H9 (cell line): Measurements from ENCODE around the gene MSI2. TPM values are rescaled to one million over a fixed set of nuclear protein-coding genes. Genes with fewer than 3 reads are reported as not detected.

Source experiments
- DNase-seq: peaks from one replicate; pipeline ENCODE4 v3.0.0-alpha.2; 2017
- H2AFZ ChIP-seq: one replicate; pipeline ENCODE4 v1.6.1; 2013; ENCODE audit warnings: mild to moderate bottlenecking, low read length, control low read depth, moderate library complexity
- H2AK5ac ChIP-seq: 2 replicates; pipeline ENCODE4 v1.6.1; 2013; ENCODE audit warnings: low read length, control low read depth, mixed read lengths; ENCODE audit not compliant: insufficient read length
- H2BK120ac ChIP-seq: one replicate; pipeline ENCODE4 v1.6.1; 2013; ENCODE audit warnings: low read depth, mild to moderate bottlenecking, low read length, control low read depth, inconsistent platforms; ENCODE audit not compliant: poor library complexity, severe bottlenecking
- H2BK12ac ChIP-seq: 2 replicates; pipeline ENCODE4 v1.6.1; 2013; ENCODE audit warnings: low read length, control low read depth, mixed read lengths, low read depth; ENCODE audit not compliant: insufficient read length
- H2BK15ac ChIP-seq: 2 replicates; pipeline ENCODE4 v1.6.1; 2013; ENCODE audit warnings: low read depth, low read length, control low read depth
- H2BK20ac ChIP-seq: one replicate; pipeline ENCODE4 v1.6.1; 2013; ENCODE audit warnings: low read depth, mild to moderate bottlenecking, low read length, control low read depth, inconsistent platforms; ENCODE audit not compliant: poor library complexity, severe bottlenecking
- H2BK5ac ChIP-seq: 2 replicates; pipeline ENCODE4 v1.6.1; 2013; ENCODE audit warnings: low read length, control low read depth, mixed read lengths; ENCODE audit not compliant: insufficient read length
- H3K14ac ChIP-seq: 2 replicates; pipeline ENCODE4 v1.6.1; 2013; ENCODE audit warnings: low read length, control low read depth; ENCODE audit not compliant: insufficient read depth
- H3K18ac ChIP-seq: 2 replicates; pipeline ENCODE4 v1.6.1; 2013; ENCODE audit warnings: low read depth, mild to moderate bottlenecking, mixed read lengths, low read length, control low read depth; ENCODE audit not compliant: insufficient read length
- H3K23ac ChIP-seq: 2 replicates; pipeline ENCODE4 v1.6.1; 2013; ENCODE audit warnings: low read length, control low read depth, mixed read lengths, low read depth; ENCODE audit not compliant: insufficient read length
- H3K23me2 ChIP-seq: 2 replicates; pipeline ENCODE4 v1.6.1; 2013; ENCODE audit warnings: low read depth, mild to moderate bottlenecking, mixed read lengths, low read length, control low read depth; ENCODE audit not compliant: insufficient read length, poor library complexity, severe bottlenecking
- H3K27ac ChIP-seq: 2 replicates; pipeline ENCODE4 v1.5.1; 2013; ENCODE audit warnings: low read length, control low read depth, mixed read lengths, low read depth; ENCODE audit not compliant: insufficient read length
- H3K27me3 ChIP-seq: 2 replicates; pipeline ENCODE4 v1.6.1; 2013; ENCODE audit warnings: low read length, control low read depth, inconsistent platforms; ENCODE audit not compliant: insufficient read depth
- H3K4ac ChIP-seq: 2 replicates; pipeline ENCODE4 v1.6.1; 2013; ENCODE audit warnings: low read depth, mild to moderate bottlenecking, control low read depth, inconsistent platforms, low read length, moderate library complexity
- H3K4me1 ChIP-seq: 2 replicates; pipeline ENCODE4 v1.6.1; 2013; ENCODE audit warnings: low read length, control low read depth, inconsistent platforms; ENCODE audit not compliant: insufficient read depth
- H3K4me2 ChIP-seq: 2 replicates; pipeline ENCODE4 v1.6.1; 2013; ENCODE audit warnings: low read length, control low read depth, mixed read lengths; ENCODE audit not compliant: insufficient read length, insufficient read depth
- H3K56ac ChIP-seq: 2 replicates; pipeline ENCODE4 v1.6.1; 2013; ENCODE audit warnings: low read depth, mild to moderate bottlenecking, mixed read lengths, low read length, control low read depth; ENCODE audit not compliant: insufficient read length
- H3K79me1 ChIP-seq: 2 replicates; pipeline ENCODE4 v1.6.1; 2013; ENCODE audit warnings: low read depth, mild to moderate bottlenecking, moderate library complexity, low read length, control low read depth, inconsistent platforms; ENCODE audit not compliant: insufficient read depth, poor library complexity, severe bottlenecking
- H3K79me2 ChIP-seq: 2 replicates; pipeline ENCODE4 v1.6.1; 2013; ENCODE audit warnings: low read length, control low read depth, inconsistent platforms; ENCODE audit not compliant: insufficient read depth
- H3K9ac ChIP-seq: 2 replicates; pipeline ENCODE4 v1.6.1; 2013; ENCODE audit warnings: low read length, control low read depth, mixed read lengths; ENCODE audit not compliant: insufficient read length; ENCODE audit errors: extremely low read depth
- H3K9me3 ChIP-seq: one replicate; pipeline ENCODE4 v1.6.1; 2013; ENCODE audit warnings: low read depth, low read length, inconsistent platforms; ENCODE audit not compliant: control insufficient read depth
- H3T11ph ChIP-seq: one replicate; pipeline ENCODE4 v1.6.1; 2013; ENCODE audit warnings: mild to moderate bottlenecking, low read length, control low read depth, inconsistent platforms
- H4K20me1 ChIP-seq: one replicate; pipeline ENCODE4 v1.6.1; 2013; ENCODE audit not compliant: control insufficient read depth, insufficient read length, insufficient read depth
- H4K5ac ChIP-seq: 2 replicates; pipeline ENCODE4 v1.6.1; 2013; ENCODE audit warnings: low read depth, mild to moderate bottlenecking, mixed read lengths, low read length, control low read depth; ENCODE audit not compliant: insufficient read length
- H4K8ac ChIP-seq: replicated peaks from 2 replicates; pipeline ENCODE4 v1.6.1; 2013; ENCODE audit warnings: low read length, control low read depth, mixed read lengths, low read depth; ENCODE audit not compliant: insufficient read length
- H4K91ac ChIP-seq: 2 replicates; pipeline ENCODE4 v1.6.1; 2013; ENCODE audit warnings: low read depth, mild to moderate bottlenecking, moderate library complexity, mixed read lengths, low read length, control low read depth; ENCODE audit not compliant: insufficient read length
- H3K27ac Mint-ChIP-seq, 3 experiments: 2 replicates in 2 of 3; 3 replicates in 1 of 3; pipeline ENCODE4 v1.8.0; 2020 to 2021; ENCODE audit warnings: mixed read lengths in 3 of 3, mild to moderate bottlenecking in 1 of 3, moderate library complexity in 1 of 3
- H3K27me3 Mint-ChIP-seq: 2 replicates; pipeline ENCODE4 v1.8.0; 2021; ENCODE audit warnings: low read depth, mild to moderate bottlenecking, moderate library complexity, mixed read lengths
- H3K36me3 Mint-ChIP-seq, 3 experiments: 2 replicates in 2 of 3; 3 replicates in 1 of 3; pipeline ENCODE4 v1.8.0; 2020 to 2021; ENCODE audit warnings: low read depth in 3 of 3, mixed read lengths in 3 of 3; ENCODE audit not compliant: insufficient read depth in 1 of 3
- H3K4me1 Mint-ChIP-seq, 2 experiments: 2 replicates each; pipeline ENCODE4 v1.8.0; 2020; ENCODE audit warnings: mixed read lengths in 2 of 2
- H3K4me3 Mint-ChIP-seq, 2 experiments: 2 replicates in 1 of 2; 3 replicates in 1 of 2; pipeline ENCODE4 v1.8.0; 2020 to 2021; ENCODE audit warnings: mild to moderate bottlenecking in 2 of 2, mixed read lengths in 2 of 2, moderate library complexity in 1 of 2
- H3K9me3 Mint-ChIP-seq, 2 experiments: 2 replicates in 1 of 2; 3 replicates in 1 of 2; pipeline ENCODE4 v1.8.0; 2020; ENCODE audit warnings: mild to moderate bottlenecking in 2 of 2, mixed read lengths in 2 of 2, moderate library complexity in 1 of 2
- CTCF ChIP-seq: fragments of 200-600 bp; sonication (generic); conservative IDR thresholded peaks from 3 replicates; pipeline ENCODE4 v1.8.0; 2021; ENCODE audit warnings: antibody characterized with exemption, mild to moderate bottlenecking
- WGBS: extraction: QIAGEN DNeasy Blood & Tissue Kit; methylation state at CpG from one replicate; pipeline ENCODE4 v1.1.7; 2013; ENCODE audit warnings: missing lambda C conversion rate, low lambda C conversion rate, mixed read lengths; ENCODE audit not compliant: insufficient read length; ENCODE audit errors: extremely low coverage; 5-methylcytosine and 5-hydroxymethylcytosine counted together
- total RNA-seq: library from RNA; stranded (reverse); gene quantifications from 2 replicates; pipeline ENCODE4 v1.2.1, GENCODE V29; 2021

The MSI2 gene
- total RNA-seq, 1 experiment from 2014 or later = 98.5 TPM

- Histone ChIP-seq H2BK120ac (no peak overlapping the region), H3K27ac (no peak overlapping the region), H3K56ac (no peak overlapping the region), H3K4ac (no peak overlapping the region), H3K9me3 (no peaks in the 10 kb centered on the region), H3K9ac (no peak overlapping the region), H2AFZ (no peak overlapping the region), H3K23ac (no peak overlapping the region), H2AK5ac (no peak overlapping the region), H3K4me2 (no peak overlapping the region), H3K18ac (no peak overlapping the region), H3K4me1 (peaks cover 17% of the 10 kb centered on the region), H2BK5ac (no peak overlapping the region), H3T11ph (no peak overlapping the region), H3K14ac (no peak overlapping the region), H3K79me2 (no peaks in the 10 kb centered on the region), H4K8ac (no peak overlapping the region), H4K91ac (no peak overlapping the region), H3K23me2 (no peaks in the 10 kb centered on the region), H2BK20ac (no peak overlapping the region), H4K20me1 (no peaks in the 10 kb centered on the region), H4K5ac (no peak overlapping the region), H3K27me3 (no peaks in the 10 kb centered on the region), H2BK15ac (no peak overlapping the region), H3K79me1 (no peaks in the 10 kb centered on the region), H2BK12ac (no peak overlapping the region)
- Mint-ChIP-seq H3K36me3 (peaks cover 2 to 11% (median 4%) of the 10 kb centered on the region in 3 experiments; a peak in 4 of 7 replicates), H3K4me1 (peaks cover 3 to 21% of the 10 kb centered on the region in 2 experiments), H3K27me3 (no peaks in the 10 kb centered on the region), H3K4me3 (no peak overlapping the region), H3K9me3 (no peaks in the 10 kb centered on the region), H3K27ac (peak overlapping the region in 2 of 3 experiments; percentile 38 to 54; a peak in 3 of 7 replicates)
- no CpG with 5 or more reads among the region's 11 CpGs for WGBS
- no peak for DNase-seq
- no peak for TF ChIP-seq CTCF
Measured at GRCh38 chr17:57654040-57654775, 397.9 kb downstream of the MSI2 start.
